K562 treated with DMSO at 1 percent for 12 hours (cell line): ENCODE measurements around the gene NOXO1. TPM values are rescaled to one million over a fixed set of nuclear protein-coding genes. Genes with fewer than 3 reads are reported as not detected.

Experiments used
- total RNA-seq: library from RNA; unstranded; fragments of 300-600 nt; gene quantifications from 2 replicates; pipeline ENCODE4 v1.2.3, GENCODE V29; 2022; ENCODE audit not compliant: insufficient read depth

NOXO1 gene, protein sequence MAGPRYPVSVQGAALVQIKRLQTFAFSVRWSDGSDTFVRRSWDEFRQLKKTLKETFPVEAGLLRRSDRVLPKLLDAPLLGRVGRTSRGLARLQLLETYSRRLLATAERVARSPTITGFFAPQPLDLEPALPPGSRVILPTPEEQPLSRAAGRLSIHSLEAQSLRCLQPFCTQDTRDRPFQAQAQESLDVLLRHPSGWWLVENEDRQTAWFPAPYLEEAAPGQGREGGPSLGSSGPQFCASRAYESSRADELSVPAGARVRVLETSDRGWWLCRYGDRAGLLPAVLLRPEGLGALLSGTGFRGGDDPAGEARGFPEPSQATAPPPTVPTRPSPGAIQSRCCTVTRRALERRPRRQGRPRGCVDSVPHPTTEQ
- total RNA-seq = 0.89 TPM in 1 of 2 replicates, not detected in the other

DNA sequence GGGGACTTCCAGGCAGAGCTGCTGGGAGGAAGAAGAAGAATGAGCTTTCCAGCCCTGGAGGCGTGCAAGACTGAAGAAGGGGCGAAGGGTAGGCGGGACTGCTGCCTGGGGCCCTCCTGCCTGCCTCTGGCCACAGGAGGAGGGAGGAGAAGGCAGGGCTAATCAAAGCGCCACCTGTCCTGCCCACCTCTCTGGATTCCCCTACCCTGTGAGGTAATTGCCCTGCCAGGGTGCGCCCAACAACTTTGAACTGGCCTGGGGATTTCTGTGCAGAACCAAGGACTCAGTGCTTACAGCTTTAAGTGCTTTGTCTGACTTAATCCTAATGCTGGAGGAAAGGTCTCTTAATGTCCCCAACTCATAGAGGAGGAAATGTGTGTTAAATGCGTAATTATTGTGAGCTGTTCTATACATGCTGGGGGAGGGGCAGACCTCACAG is at the start of gene NOXO1:
Gene NOXO1, minus strand, starts transcription at position 72 of the 439 bp plus-strand sequence. CDS start 290 bp downstream, outside the sequence.

DNA sequence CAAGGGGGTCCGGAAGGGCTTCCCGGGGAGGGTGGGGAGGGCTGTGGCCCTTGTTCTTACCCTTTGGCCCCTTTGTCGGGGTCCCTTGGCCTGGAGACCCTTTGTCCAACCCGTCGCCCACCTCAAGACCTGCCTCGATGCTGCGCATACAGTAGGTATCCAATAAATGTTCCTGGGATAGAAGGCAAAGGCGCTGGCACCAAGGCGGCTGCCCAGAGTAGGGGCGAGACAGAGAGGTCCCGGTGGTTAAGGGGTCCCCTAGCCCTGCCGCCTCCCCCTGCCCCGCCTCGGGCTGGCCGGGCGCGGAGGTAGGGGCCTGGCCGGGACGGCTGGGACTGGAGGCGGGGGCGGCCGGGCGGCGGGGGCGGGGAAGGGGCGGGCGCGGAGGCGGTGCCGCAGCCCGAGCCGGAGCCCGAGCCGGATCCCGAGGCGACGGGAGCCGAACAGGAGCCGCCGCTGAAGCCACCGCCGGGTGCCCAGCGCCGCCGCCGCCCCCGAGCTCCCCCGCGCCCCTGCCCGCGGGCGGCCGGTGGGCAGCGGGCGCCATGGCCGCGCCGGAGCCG is 45.3 kb upstream of the NOXO1 start, which contains the start of gene NHERF2:
Gene NHERF2, plus strand, starts transcription at position 442 of the 563 bp plus-strand sequence. Its CDS starts 104 bp downstream, at position 546.

DNA sequence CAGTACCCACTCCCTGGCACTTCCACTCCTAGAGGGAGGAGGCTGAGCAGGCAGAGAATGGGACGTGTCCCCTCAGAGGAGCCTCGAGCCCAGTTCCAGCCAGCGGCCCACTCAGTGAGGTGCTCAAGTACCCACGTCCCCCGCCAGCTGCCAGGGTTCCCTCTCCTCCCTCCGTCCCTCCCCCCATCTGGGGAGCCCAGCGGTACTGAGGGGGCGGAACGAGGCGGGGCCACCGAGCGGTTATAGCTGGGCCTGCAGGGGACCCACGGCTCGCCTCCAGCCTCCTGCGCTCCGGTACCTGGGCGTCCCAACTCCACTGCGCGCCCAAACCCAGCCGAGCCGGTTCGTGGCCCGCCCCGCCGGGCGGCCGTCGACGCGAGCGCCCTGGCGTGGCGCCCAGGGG is 38.2 kb upstream of the NOXO1 start, which contains the start of gene NPW:
Gene NPW, plus strand, starts transcription at position 268 of the 403 bp plus-strand sequence.

DNA sequence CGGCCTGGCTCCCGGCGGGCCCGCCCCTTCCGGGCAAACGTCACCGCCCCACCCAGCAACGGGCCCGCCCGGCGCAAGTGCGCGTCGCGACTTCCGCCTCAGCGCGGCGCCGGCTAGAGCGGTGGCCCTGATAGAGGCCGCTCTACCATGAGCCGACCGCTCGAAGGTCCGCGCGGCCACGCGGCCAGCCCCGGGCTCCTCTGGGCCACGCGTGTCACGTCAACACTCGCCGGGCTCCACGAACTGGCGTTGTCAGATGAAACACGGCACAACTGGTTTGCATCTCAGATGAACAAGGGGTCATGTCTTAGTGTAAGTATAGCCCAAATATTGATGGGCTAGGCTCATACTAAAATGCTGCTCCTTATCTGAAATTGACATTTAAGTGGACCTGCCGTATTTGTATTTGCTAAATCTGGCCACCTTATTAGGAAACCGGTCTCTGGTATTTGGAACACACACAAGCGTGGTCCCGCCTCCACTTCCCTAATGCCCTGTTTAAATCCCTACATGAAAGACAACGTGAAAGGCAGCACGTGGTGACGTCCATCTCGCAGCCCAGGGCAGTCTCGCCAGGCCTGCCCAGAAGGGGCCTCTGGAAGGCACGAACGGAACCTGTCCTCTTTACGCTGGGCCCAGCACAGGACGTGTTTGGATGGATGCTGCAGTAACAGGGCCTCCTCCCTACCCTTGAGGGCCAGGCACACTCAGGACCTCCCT is 28.7 kb upstream of the NOXO1 start, which contains the start of gene ZNF598:
Gene ZNF598, minus strand, starts transcription at position 31 of the 720 bp plus-strand sequence.

DNA sequence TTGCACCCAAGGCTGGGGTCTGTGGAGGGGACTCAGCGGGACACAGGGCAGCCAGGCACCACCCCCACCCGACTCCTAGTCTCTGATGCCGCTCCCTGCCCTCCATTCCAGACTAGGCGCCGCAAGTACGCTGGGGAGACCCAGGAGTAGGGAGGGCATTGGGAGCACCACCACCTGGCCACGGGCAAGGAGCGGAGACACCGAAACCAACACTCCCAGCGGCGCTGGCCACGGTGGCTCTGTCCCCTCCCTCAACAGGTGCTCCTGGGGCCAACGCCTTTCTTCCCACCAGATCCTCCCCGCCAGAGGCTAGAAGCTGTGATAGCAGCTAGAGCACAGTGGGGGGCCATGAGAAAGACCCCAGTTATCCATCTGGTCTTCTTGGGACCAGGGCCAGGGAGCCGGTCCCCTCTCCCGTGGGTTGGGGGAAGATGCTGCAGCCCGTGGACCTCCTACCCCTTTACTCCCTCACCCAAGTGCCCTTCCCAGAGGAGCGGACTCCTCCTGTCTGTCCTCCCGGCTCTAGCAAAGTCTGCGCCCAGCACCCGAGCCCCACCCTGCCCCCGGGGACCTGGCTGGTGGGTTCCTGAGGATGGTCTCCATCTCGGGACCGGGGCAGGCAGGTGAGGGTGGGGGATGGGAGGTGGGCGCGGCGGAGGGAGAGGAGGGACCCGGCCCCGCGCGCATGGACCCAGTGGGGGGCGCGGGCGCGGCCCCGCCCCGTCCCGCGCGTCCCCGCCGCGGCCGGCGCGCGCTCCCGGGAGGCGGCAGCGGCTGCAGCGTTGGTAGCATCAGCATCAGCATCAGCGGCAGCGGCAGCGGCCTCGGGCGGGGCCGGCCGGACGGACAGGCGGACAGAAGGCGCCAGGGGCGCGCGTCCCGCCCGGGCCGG is 8.2 kb upstream of the NOXO1 start, which contains the start of gene SYNGR3:
Gene SYNGR3, plus strand, starts transcription at position 762 of the 892 bp plus-strand sequence. CDS start 133 bp downstream, outside the sequence.

DNA sequence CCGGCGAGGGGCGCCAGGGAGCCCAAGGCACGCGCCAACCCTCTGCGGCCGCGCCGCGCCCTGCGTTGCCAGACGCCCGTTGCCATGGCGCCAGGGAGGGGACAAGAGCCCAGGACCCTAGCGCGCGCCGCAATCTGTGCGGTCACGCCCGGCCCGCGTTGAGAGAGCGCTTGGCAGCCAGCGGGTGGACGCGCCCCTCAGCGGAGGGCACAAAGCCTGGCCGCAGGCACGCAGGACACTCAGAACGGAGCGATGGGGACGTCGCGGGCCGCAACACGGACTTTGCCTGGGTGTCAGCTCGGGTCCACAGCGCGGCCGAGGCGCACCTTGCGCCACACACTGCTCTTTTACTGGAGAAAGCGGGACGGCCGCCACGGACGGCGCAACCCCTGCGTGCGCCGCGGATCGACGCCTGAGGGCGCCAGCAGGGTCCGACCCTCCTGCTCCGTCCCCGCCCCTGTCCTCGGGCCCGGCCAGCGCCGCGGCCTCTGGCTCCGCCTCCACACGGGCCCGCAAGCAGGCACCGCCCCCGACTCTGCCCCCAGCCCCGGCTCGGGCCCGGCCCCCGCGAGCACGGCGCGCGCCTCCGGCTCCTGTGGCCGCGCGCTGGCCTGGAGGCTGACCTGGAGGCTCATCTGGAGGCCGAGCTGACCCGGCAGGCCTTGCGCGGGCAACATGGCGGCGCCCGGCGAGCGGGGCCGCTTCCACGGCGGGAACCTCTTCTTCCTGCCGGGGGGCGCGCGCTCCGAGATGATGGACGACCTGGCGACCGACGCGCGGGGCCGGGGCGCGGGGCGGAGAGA is 2.5 kb upstream of the NOXO1 start, which contains the start of gene GFER:
Gene GFER, plus strand, starts transcription at position 650 of the 803 bp plus-strand sequence. Its CDS starts 26 bp downstream, at position 676.

DNA sequence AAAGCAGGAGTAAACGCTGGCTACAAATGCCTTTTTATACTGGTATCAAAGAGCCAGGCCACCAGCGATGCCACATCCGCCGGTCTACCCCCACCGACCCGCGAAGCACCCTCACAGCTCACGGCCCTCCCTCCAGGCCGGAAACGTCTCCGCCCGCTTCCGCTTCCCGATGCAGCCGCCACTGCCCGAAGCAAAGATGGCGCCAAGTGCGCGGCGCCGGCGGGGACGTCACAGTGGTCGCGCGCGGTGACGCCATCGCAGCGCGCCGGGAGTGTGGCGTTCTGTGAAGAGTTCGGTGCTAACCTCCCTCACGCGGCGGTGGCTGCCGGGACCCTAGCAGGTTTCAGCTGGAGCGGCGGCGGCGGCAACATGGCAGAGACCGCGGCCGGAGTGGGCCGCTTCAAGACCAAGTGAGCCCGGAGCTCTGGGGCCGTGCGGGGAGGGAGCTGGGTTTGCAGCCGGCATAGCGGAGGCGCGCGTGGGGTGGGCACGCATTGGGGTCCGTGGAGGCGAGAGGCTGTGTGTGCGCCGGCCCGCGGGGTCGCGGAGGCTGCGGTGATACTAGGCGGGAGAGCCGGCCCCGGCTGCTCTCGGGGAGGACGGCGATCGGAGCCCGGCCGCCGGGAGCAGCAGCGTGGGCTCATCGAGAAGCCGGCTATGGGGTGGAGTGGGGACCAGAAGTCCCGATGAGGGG is 9.3 kb downstream of the NOXO1 start, which contains the start of gene TBL3:
Gene TBL3, plus strand, starts transcription at position 258 of the 694 bp plus-strand sequence. Its CDS starts 112 bp downstream, at position 370.

DNA sequence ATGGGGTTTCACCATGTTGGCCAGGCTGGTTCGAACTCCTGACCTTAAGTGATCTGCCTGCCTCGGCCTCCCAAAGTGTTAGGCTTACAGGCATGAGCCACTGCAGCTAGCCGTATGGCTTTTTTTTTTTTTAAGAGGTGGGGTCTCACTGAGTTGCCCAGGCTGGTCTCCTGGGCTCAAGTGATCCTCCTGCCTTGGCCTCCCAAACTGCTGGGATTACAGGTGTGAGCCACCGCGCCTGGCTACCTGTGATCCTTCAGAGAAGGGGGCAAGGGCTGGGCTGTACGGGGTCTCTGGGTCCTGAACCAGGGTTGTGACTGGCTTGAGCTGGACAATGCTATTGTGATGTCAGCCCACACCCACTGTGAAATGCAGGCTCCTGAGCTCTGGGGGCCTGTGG is 14.8 kb downstream of the NOXO1 start, which contains the start of gene RNF151:
Gene RNF151, plus strand, starts transcription at position 397 of the 400 bp plus-strand sequence. CDS start 26 bp downstream, outside the sequence.

DNA sequence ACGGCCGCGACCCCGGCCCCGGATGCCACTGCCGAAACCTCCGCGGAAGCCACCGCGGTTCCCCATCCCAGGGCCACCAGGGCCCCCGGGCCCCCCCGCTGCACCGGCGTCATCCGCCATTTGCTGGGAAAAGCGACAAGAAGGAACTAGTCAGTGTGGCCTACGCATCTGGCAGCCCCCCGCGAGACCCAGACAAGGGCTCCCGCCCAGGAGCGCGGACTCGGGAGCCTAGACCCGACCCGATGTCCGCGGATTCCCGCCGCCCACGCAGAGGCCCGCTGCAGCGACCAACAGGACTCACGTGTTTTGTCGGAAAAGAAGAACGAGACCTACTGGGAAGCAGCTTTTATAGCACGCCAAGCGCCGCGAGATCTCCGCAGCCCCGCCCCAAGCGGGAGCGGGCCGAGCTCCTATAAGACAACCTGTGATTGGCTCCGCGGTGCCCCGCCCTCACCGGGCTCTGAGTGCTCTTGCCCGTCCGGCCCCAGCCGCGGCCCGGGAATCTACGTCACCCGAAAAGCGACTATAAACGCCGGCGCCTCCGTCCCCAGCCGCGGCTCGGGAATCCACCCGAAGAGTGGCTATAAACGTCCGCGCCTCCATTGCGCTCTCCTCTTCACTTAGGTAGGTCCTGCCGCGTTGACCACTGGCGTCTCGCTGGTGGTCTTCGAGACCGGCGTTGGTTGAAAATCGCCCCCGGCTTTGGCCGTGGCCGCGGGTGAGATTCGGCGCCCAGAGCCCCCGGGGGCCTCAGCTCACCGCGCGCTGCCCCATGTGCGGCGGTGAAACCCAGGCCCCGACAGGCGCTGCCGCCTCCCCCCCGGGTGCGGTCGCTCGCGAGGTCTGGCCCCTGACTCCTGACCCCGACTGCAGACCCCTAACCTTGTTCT is 16.5 kb downstream of the NOXO1 start, which contains the start of gene RPS2:
Gene RPS2, minus strand, starts transcription at position 321 of the 890 bp plus-strand sequence. Its CDS starts 201 bp downstream, at position 120.

DNA sequence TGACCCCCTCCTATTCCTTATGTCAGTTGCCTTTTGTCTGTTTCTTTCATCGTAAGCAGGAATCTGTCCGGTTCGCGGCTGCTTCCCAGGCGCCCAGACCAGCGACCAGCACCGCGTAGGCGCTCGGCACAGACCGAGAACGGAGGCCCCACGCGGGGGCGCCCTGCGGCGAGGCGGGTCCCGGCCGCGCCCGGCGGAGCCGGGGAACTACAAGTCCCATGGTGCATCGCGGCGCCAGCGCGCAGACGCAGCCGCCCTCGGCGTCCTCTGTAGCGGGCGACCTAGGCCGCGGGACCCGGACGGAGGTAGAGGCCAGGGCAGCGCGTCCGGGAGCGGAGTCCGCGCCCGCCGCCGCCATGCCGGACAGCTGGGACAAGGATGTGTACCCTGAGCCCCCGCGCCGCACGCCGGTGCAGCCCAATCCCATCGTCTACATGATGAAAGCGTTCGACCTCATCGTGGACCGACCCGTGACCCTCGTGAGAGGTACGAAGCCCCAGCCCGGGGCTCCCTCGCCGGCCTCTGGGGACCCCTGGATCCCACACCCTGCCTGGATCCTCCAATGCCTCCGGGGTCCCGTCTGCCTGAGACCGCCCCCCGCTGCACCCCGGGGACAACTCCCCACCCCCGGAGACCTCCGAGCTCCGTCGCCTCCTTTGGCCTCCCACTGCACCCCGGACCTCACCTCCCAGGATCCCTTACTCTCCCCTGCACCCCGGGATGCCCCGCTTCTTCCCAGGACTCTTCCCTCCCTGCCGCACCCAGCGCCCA is 21.8 kb downstream of the NOXO1 start, which contains the start of gene NDUFB10:
Gene NDUFB10, plus strand, starts transcription at position 270 of the 771 bp plus-strand sequence. Its CDS starts 87 bp downstream, at position 357.

DNA sequence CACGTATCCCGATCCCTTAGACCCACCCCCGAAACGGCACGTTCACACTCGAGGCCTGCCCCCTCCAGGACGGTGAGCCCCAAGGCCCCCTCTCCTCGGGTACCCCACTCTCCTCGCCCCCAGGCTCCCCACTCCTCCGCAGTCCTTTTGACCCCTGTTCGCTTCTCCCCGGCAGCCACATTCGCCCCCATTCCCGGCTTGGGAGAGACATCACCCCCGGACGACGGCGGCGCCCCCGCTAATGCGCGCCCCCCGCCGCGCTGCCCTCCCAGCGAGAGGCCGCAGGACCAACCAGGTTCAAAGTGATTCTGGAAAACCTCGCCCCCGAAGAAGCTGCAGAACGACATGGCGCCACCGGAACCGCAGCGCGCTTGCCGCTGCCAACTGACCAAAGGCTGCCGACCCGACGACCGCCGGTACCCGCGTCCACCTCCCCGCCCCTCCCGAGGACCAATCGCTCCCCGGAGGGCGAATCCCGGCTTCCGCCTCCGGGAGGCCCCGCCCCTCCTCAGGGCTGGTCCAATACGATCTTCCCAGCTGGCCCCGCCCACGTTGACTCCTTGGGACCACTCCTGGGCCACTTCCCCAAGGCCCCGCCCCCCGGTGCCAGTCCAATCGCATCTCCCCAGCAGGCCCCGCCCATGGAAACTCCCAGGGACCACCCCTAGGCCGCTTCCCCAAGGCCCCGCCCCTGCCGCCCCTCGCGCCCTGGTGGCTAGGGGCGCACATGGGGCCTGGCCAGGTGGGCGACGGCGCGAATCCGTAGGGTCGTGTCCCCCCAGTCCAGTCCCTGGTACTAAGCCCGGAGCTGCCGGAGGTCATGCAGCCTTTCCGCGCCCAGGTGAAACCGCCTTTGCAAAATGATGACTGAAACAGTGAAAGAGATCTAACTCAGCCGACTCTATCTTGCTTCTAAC is 38.2 kb downstream of the NOXO1 start, which contains the start of gene MSRB1:
Gene MSRB1, minus strand, starts transcription at position 390 of the 917 bp plus-strand sequence. Its CDS starts 43 bp downstream, at position 347.

Other genes starting within 250 kb of the NOXO1 start
- gene NME3, start 209.9 kb downstream of the NOXO1 start, total RNA-seq = 55.4 and 83.8 TPM in 2 replicates
- gene EME2, start 208.7 kb downstream of the NOXO1 start, total RNA-seq = 3.5 and 11.1 TPM in 2 replicates
- 170 and 217 TPM in 2 replicates for gene MRPS34, start 208.3 kb downstream of the NOXO1 start, total RNA-seq
- gene SPSB3, start 198.9 kb downstream of the NOXO1 start, total RNA-seq = 80.4 and 89.8 TPM in 2 replicates
- gene NUBP2, start 198.5 kb downstream of the NOXO1 start, total RNA-seq = 119 and 185 TPM in 2 replicates
- 0.51 TPM in 1 of 2 replicates, not detected in the other for gene IGFALS, start 187.8 kb downstream of the NOXO1 start, total RNA-seq
- gene HAGH, start 154.6 kb downstream of the NOXO1 start, total RNA-seq = 87.9 and 95.5 TPM in 2 replicates
- gene FAHD1, start 154.3 kb downstream of the NOXO1 start, total RNA-seq = 22.3 and 24.5 TPM in 2 replicates
- gene MEIOB, start 109.3 kb downstream of the NOXO1 start, total RNA-seq = 35.2 and 61.4 TPM in 2 replicates
- not detected in 2 replicates for gene HS3ST6, start 63.1 kb downstream of the NOXO1 start, total RNA-seq
- gene MSRB1, start 38.3 kb downstream of the NOXO1 start, total RNA-seq = 142 and 157 TPM in 2 replicates
- gene RPL3L, start 26.8 kb downstream of the NOXO1 start, total RNA-seq = not detected in 2 replicates
- gene NDUFB10, start 21.9 kb downstream of the NOXO1 start, total RNA-seq = 209 and 233 TPM in 2 replicates
- gene RPS2, start 16.6 kb downstream of the NOXO1 start, total RNA-seq = 6,317 and 9,099 TPM in 2 replicates
- gene RNF151, start 14.6 kb downstream of the NOXO1 start, total RNA-seq = 1.3 TPM in 1 of 2 replicates, not detected in the other
- 37.2 and 53.2 TPM in 2 replicates for gene TBL3, start 9.4 kb downstream of the NOXO1 start, total RNA-seq
- gene GFER, start 2.7 kb upstream of the NOXO1 start, total RNA-seq = 46.5 and 60.5 TPM in 2 replicates
- 24.1 and 36.4 TPM in 2 replicates for gene SYNGR3, start 8.5 kb upstream of the NOXO1 start, total RNA-seq
- gene ZNF598, start 28.4 kb upstream of the NOXO1 start, total RNA-seq = 71.6 and 98.5 TPM in 2 replicates
- 1.8 and 4.4 TPM in 2 replicates for gene NPW, start 38.3 kb upstream of the NOXO1 start, total RNA-seq
- gene NHERF2, start 45.4 kb upstream of the NOXO1 start, total RNA-seq = 16.0 and 31.4 TPM in 2 replicates
- 17.7 and 38.6 TPM in 2 replicates for gene NTHL1, start 66.4 kb upstream of the NOXO1 start, total RNA-seq
- gene TSC2, start 66.5 kb upstream of the NOXO1 start, total RNA-seq = 37.3 and 67.9 TPM in 2 replicates
- gene PKD1, start 154.4 kb upstream of the NOXO1 start, total RNA-seq = 55.0 and 106 TPM in 2 replicates
- 1.5 and 6.2 TPM in 2 replicates for gene RAB26, start 167.2 kb upstream of the NOXO1 start, total RNA-seq
- gene TRAF7, start 174.3 kb upstream of the NOXO1 start, total RNA-seq = 69.7 and 97.4 TPM in 2 replicates
- 1.6 and 3.2 TPM in 2 replicates for gene CASKIN1, start 215.1 kb upstream of the NOXO1 start, total RNA-seq
- 57.4 and 63.7 TPM in 2 replicates for gene MLST8, start 224.0 kb upstream of the NOXO1 start, total RNA-seq
- 10.4 and 37.8 TPM in 2 replicates for gene BRICD5, start 229.4 kb upstream of the NOXO1 start, total RNA-seq
- 60.1 and 77.5 TPM in 2 replicates for gene PGP, start 233.4 kb upstream of the NOXO1 start, total RNA-seq
- gene E4F1, start 242.1 kb upstream of the NOXO1 start, total RNA-seq = 30.1 and 43.9 TPM in 2 replicates